ENCODE measurements around the gene DLL1.
"Not testable (repeated sequence)": the region's sequence is repeated elsewhere in the genome, so short reads cannot be mapped to it uniquely, and the experiment has no call there.

DLL1 gene

DNA sequence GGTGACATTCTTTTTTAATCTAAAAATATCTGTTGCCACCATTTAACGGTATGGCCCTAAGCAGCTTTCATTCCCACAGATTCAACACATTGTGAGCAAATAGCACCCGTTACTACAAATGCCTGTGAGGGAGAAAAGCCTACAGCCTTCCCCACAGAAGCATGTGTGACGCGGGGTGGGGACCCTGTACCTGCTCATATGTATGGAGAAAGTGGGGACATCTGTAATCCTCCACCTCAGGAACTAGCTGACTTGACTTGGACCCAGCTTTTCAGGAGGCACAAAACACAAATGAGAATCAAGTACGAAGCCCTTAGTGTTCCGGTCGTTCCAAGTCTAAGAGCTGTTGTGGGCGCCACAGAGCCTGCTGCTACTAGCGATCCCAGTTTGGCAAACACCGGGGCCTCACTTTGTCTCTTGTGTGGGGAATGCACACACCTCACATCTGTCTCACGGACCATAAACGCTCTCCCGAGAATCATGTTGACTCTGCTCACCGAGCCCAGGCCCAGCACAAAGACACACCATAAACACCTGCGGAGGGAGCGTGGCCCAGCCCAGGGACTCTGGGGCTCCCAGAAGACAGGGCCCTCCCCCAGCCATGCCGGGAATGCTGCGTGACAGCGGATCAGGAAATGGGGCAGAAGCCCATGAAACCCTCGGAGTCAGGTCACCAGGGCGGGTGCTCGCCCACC is 21.6 kb downstream of the DLL1 start:
- DNase-seq (ENCODE audit: low spot score) = no peak

GRCh38 chr6:170268216-170269129 is 22.4 kb downstream of the DLL1 start:
- DNase-seq (ENCODE audit: low spot score) = no peak

DNA sequence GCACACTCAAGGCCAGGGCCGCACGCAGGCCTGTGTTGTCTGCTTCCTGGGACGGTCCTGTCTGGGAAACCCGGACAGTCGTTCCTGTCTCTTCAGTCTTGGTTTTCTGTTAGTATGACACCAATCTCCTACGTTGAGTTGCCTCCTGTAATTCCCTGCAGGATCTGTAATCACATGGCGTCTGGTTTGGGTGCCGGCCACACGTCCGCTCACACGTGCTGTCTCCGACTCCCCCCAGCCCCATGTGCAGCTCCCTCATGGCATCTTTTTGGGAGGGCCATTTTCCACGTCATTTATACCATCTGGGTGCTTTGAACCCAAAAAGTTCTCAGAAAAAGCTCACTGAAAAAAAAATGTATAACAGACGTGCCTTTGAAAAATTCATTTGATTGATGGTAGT is 23.2 kb downstream of the DLL1 start:
- DNase-seq (ENCODE audit: low spot score) = no peak

DNA sequence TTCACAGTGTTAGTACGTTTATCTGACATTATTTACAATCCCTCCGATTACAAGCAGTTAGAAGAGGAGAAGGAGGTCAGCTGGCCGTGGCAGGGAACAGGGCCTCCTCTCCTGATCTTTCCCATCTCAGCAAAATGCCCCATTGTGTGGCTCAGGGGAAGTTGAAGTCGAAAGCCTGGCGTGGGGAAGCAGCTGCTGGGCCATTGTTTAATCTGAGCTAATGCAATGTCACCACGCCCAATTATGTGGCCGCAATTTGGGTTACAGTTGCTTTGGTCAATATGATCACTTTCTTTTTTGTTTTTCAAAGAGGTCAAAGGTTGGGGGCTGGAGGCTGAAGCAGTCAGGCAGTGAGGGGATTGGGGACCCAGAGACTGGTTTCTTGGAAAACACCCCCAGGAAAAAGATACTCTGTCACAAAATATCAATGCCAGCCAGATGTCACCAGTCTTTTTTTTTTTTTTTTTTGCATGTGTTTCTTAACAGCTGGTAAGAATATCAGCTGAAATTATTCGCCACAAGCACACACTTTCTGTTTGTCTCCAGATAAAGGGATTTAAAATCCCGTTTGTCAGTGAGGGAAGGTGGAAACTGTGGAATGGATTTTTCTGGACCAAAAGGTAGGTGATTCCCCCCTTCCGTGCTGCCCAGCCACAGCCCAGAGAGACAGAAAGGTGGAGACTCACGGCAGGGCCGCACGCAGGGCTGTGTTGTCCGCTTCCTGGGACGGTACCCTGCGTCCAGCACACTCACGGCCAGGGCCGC is 24.6 kb downstream of the DLL1 start:
- no peak for DNase-seq (ENCODE audit: low spot score)

GRCh38 chr6:170265655-170266054 is 25.2 kb downstream of the DLL1 start:
- DNase-seq (ENCODE audit: low spot score) = no peak

DNA sequence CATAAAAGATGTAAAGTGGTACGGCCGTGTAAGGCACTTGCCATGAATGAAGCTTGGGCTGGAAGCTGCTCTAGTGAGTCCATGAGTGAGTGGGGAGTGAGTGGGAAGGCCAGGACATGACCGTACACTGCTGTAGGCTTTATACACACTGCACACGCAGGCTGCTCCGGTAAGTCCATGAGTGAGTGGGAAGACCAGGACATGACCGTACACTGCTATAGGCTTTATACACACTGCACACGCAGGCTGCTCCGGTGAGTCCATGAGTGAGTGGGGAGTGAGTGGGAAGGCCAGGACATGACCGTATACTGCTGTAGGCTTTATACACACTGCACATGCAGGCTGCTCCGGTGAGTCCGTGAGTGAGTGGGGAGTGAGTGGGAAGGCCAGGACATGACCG is 26.2 kb downstream of the DLL1 start:
- not testable (repeated sequence) for DNase-seq (ENCODE audit: low spot score)

DNA sequence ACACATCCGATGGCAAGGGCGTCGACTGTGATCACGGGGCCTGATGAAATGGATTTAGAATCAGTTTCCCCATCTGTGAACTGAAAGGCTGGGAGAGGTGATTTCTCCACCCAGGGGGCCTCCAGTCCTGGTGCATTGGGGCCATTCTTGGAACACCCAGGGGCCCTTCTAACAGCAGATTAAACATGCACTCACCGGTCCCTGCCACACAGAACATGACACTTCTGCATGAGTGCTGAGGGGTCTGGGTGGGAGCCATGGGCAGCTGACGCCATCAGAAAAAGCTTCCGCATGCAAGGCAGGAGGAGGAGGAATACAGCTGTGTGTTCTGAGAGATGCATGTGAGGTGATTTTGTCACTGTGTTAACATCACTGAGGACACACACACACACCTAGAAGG is 26.8 kb downstream of the DLL1 start:
- DNase-seq (ENCODE audit: low spot score) = no peak

DNA sequence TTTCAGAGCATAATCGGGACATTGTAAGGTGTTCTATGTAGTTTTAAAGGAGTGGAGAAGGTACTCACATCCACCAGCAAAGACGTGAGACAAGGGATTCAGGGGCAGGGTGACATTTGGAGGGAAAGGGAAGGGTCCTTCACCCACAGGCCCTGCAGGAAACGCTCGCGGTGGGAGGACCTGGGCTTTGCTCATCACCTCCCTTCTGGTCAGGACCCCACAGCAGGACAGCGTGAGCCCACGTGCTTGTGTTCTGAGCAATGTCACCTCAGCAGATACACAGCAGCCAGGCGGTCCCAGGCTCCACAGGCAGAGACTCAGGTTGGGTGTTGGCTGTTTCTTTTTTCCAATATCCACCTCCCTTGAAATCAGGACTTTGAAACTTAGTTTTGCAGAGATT is 27.5 kb downstream of the DLL1 start:
- DNase-seq (ENCODE audit: low spot score) = no peak

DNA sequence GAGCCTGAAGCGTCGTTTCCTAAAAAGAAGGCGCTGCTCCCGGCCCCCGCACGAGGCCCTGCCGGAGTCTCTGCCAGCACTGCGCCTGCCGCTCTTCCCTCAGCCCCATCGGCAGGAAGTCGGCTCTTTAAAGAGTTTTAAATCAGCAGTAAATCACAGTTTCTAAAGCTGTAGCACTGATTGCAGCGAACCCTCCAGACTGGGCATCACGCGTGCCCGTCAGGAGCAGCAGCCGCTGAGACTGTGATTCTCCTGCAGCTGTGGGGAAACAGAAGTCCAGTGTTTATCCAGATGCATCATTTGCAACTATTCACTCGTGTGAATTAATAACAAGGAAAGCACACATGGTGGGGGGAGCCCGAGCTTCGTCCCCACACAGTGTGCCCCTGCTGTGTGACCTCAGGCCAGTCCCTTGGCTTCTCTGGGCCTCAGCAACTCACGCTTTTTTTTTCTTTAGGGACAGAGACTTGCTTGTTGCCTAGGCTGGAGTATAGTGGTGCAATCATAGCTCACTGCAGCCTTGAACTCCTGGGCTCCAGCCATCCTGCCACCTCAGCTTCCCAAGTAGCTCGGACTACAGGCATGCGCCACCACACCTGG is 28.3 kb downstream of the DLL1 start:
- no peak for DNase-seq (ENCODE audit: low spot score)

DNA sequence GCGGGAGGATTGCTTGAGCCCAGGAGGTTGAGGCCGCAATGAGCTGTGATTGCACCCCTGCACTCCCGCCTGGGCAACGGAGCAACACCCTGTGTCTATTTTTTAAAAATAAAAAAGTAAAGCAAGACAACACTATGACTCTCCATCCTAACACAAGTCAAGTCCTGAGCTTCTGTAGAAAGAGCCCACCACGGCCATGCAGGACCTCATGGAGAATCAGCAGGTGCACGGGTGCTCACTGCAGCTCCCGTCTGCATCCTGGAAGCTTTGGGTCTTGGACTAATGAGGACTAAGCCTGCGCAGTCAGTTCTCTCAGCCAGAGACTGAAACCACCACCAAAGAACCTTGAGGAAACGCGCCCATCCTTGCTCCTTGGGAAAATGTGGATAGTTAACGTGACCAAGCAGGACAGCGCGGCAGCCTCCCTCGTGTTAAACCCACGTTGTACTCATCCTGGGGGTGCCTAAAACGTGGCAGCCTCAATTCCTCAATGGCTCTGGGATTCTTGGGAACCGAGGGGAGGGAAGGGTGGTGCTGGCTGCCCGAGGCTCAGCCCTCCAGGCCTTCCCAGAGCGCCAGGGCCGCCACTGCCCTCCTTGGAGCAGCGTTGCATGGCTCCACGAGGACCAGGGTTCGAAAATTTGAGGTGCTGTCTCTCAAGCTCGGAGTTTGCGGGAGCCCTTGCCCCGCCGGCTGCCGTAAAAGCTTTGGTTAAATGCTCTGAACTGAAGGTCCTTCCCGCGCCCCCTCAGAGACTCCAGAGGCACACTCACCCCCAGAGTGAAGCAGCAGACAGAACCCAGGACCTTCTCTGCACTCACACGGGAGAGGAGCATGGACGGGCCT is 29.0 kb downstream of the DLL1 start:
- no peak for DNase-seq (ENCODE audit: low spot score)

GRCh38 chr6:170260686-170261085 is 30.2 kb downstream of the DLL1 start:
- DNase-seq (ENCODE audit: low spot score) = no peak

DNA sequence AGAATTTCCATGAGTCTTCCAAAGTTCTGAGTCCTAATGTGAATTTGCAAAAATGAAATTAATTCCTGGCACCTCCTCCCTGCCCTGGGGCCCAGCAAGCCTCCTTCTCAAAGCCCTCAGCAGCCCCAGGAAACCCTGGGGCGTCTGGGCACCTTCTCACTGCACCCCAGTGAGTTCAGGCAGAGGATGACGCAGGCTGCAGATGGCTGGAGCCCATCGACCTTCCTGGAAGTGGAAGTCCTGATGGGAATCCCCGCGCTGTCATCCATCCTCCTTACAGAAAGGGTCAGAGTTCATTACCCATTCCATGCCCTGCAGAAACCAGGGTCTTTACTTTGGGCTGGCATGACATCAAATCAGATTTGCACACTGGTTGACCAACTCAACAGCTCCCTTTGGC is 31.6 kb downstream of the DLL1 start:
- no peak for DNase-seq (ENCODE audit: low spot score)

DNA sequence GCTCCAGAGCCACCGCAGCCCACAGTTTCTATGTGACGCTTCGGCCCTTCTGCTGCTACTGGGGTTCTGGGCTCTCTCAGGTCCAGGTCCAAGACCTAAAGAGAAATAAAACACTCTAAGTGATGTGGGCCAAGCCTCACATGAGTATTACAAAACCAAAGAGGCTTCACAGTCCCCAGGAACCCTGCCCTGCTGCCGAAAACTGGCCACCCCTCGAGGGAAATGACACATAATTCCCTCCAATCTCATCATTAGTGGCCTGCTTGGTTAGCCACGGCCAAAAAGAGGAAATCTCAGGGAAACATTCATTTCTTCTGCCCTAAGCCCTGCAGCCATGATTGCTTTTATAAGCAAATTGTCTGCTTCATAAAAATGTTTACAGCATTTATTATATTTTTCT is 32.5 kb downstream of the DLL1 start:
- no peak for DNase-seq (ENCODE audit: low spot score)

DNA sequence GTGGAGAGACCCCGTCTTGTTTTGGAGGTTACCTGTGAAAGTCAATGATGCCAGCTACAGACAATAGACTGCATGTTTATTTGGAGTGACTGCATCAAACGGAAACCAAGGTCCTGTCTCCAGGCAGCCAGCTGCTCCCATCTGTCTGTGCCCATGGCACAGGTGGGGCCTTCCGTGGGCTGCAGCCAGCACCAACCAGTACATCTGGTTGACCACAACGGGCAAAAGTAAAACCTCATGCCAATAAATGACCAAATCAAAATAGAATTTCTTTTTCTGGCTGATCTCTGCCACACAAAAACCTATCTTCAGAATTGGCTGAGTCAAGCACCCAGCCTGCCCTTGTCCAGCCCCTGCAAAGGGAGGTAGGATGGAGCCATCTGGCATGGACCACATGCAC is 33.5 kb downstream of the DLL1 start:
- no peak for DNase-seq (ENCODE audit: low spot score)

DNA sequence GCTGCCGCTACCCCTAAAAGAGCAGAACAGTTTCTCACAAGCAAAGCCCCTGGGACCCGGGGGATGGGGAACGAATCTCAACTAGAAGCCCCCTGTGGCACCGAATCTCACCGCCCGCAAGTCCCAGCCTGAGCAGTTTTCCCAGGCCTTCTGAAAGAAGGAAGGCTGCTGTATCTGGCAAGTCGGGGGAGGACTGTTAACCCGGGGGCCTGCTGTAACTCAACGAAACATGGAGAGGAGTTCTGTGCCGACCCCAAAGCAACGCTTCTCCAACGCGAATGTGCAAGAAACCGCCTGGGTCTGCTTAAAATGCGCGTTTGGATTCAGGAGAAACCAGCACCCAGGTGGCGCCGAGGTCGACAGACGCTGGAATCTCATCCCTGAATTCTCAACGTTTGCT is 34.2 kb downstream of the DLL1 start:
- DNase-seq (ENCODE audit: low spot score) = no peak

DNA sequence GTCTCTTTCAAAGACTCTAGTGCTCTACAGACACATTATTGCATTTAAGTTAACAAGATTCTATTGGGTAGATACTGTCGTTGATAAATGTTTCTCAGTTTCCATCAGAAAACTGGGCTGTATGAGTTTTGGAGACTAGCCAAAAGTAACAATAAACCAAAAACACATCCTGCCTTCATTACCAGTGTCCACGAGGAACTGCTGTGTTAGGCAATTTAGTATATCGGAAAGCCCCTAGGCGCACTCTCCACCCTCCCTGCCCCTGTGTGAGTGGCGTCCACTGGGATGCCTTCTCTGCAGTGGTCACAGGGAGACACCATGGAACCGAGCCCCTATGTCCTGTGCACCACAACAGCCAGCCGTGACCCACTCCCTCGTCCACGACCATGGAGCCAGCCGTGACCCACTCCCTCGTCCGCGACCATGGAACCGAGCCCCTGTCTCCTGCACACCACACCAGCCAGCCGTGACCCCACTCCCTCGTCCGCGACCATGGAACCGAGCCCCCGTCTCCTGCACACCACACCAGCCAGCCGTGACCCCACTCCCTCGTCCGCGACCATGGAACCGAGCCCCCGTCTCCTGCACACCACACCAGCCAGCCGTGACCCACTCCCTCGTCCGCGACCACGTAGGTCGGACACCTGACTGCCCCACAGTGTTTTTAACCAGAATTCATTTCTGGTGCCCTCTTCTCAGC is 35.3 kb downstream of the DLL1 start:
- DNase-seq (ENCODE audit: low spot score) = no peak

GRCh38 chr6:170254315-170255213 is 36.3 kb downstream of the DLL1 start:
- no peak for DNase-seq (ENCODE audit: low spot score)

DNA sequence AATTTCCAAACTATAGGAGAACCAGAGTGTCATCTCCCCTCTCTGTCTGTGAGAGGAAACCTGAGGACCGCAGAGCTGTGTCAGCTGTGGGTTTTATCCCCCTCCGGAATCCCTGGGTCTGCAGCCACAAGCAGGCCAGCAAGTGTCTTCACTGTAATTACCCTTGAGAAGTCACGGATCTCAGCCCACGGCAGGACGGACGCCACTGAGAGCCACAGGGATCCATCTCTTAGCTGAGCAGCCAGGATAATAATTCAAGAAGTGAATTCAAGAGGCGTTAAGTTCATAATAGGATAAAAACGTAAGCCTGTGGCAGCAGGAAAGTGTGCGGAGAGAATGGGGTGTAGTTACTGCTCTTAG is 37.0 kb downstream of the DLL1 start:
- DNase-seq (ENCODE audit: low spot score) = no peak

- no peak for DNase-seq (ENCODE audit: low spot score)
Observed at GRCh38 chr6:170253226-170253909, 37.5 kb downstream of the DLL1 start.

All from SK-N-DZ (cell line).